B cell (primary cell): ENCODE measurements around the gene SP3.

Experiments
- EZH2 ChIP-seq: IDR thresholded peaks from 2 replicates; pipeline ENCODE4 v1.6.1; 2012; ENCODE audit warnings: borderline replicate concordance, low read depth, mild to moderate bottlenecking, moderate library complexity, low read length; ENCODE audit not compliant: insufficient read depth, poor library complexity, severe bottlenecking
- TF ChIP-seq, protein P1 (sequence below): fragments of 200-600 bp; IDR thresholded peaks from one replicate; pipeline ENCODE4 v1.8.0; 2022; ENCODE audit warnings: antibody characterized with exemption, mild to moderate bottlenecking

DNA sequence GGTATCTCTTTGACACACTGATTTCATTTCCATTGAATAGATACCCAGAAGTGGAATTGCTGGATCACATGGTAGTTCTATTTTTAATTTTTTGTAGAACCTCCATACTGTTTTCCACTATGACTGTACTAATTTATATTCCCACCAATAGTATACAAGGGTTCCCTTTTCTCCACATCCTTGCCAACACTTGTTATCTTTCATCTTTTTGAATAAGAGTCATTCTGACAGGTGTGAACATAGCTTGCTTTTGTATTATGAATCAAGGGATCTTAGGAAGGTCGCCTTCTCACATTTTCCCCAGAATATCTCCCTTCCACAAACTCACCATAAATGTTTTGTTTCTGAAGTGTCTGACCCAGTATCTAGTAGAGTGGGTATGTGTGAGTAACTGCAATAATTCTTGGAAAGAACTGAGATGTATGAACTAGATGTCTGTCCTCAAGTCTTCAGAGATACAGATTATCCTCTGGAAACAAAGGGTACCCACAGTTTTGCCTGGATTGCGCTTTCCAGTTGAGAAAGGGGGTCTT, 17.1 kb upstream of the SP3 start:
- TF ChIP-seq, protein P1, sequence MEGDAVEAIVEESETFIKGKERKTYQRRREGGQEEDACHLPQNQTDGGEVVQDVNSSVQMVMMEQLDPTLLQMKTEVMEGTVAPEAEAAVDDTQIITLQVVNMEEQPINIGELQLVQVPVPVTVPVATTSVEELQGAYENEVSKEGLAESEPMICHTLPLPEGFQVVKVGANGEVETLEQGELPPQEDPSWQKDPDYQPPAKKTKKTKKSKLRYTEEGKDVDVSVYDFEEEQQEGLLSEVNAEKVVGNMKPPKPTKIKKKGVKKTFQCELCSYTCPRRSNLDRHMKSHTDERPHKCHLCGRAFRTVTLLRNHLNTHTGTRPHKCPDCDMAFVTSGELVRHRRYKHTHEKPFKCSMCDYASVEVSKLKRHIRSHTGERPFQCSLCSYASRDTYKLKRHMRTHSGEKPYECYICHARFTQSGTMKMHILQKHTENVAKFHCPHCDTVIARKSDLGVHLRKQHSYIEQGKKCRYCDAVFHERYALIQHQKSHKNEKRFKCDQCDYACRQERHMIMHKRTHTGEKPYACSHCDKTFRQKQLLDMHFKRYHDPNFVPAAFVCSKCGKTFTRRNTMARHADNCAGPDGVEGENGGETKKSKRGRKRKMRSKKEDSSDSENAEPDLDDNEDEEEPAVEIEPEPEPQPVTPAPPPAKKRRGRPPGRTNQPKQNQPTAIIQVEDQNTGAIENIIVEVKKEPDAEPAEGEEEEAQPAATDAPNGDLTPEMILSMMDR = no peak
- no peak for TF ChIP-seq EZH2
